ENCODE results near the gene CYFIP1. TPM values are rescaled to one million over a fixed set of nuclear protein-coding genes. Genes with fewer than 3 reads are reported as not detected.

The CYFIP1 gene
- polyA plus RNA-seq, 3 donors, result 90.9 to 100 (median 95.8) TPM

GRCh38 chr15:22907161-22907950 lies 72.8 kb downstream of the CYFIP1 start:
- DNase-seq (ENCODE audit: extremely low read depth in 1 of 11, low read depth in 9 of 11, low spot score in 4 of 11), result no peak

GRCh38 chr15:22904736-22905135 lies 75.4 kb downstream of the CYFIP1 start:
- no peak for DNase-seq (ENCODE audit: extremely low read depth in 1 of 11, low read depth in 9 of 11, low spot score in 4 of 11)

- no peak for DNase-seq (ENCODE audit: extremely low read depth in 1 of 11, low read depth in 9 of 11, low spot score in 4 of 11)
These were observed 76.1 kb downstream of the CYFIP1 start for GRCh38 chr15:22903961-22904534.

GRCh38 chr15:22903427-22903826 lies 76.7 kb downstream of the CYFIP1 start:
- DNase-seq (ENCODE audit: extremely low read depth in 1 of 11, low read depth in 9 of 11, low spot score in 4 of 11), result no peak

GRCh38 chr15:22902981-22903380 lies 77.2 kb downstream of the CYFIP1 start:
- DNase-seq (ENCODE audit: extremely low read depth in 1 of 11, low read depth in 9 of 11, low spot score in 4 of 11), result no peak

GRCh38 chr15:22902578-22902977 lies 77.6 kb downstream of the CYFIP1 start:
- DNase-seq (ENCODE audit: extremely low read depth in 1 of 11, low read depth in 9 of 11, low spot score in 4 of 11), result no peak

GRCh38 chr15:22902046-22902445 lies 78.1 kb downstream of the CYFIP1 start:
- DNase-seq (ENCODE audit: extremely low read depth in 1 of 11, low read depth in 9 of 11, low spot score in 4 of 11), result no peak

- no peak for DNase-seq (ENCODE audit: extremely low read depth in 1 of 11, low read depth in 9 of 11, low spot score in 4 of 11)
These were observed 84.5 kb downstream of the CYFIP1 start for GRCh38 chr15:22895465-22896190.

- DNase-seq (ENCODE audit: extremely low read depth in 1 of 11, low read depth in 9 of 11, low spot score in 4 of 11), result no peak
These were observed 86.3 kb downstream of the CYFIP1 start for GRCh38 chr15:22893881-22894280.

GRCh38 chr15:22893081-22893480 lies 87.1 kb downstream of the CYFIP1 start:
- no peak for DNase-seq (ENCODE audit: extremely low read depth in 1 of 11, low read depth in 9 of 11, low spot score in 4 of 11)

- no peak for DNase-seq (ENCODE audit: extremely low read depth in 1 of 11, low read depth in 9 of 11, low spot score in 4 of 11)
These were observed 87.8 kb downstream of the CYFIP1 start for GRCh38 chr15:22892333-22892732.

- DNase-seq (ENCODE audit: extremely low read depth in 1 of 11, low read depth in 9 of 11, low spot score in 4 of 11), result no peak
These were observed 88.5 kb downstream of the CYFIP1 start for GRCh38 chr15:22891426-22892210.

- no peak for DNase-seq (ENCODE audit: extremely low read depth in 1 of 11, low read depth in 9 of 11, low spot score in 4 of 11)
These were observed 89.9 kb downstream of the CYFIP1 start for GRCh38 chr15:22890296-22890695.

- DNase-seq (ENCODE audit: extremely low read depth in 1 of 11, low read depth in 9 of 11, low spot score in 4 of 11), result no peak
These were observed 90.9 kb downstream of the CYFIP1 start for GRCh38 chr15:22889146-22889818.

GRCh38 chr15:22888120-22888859 lies 91.9 kb downstream of the CYFIP1 start:
- no peak for DNase-seq (ENCODE audit: extremely low read depth in 1 of 11, low read depth in 9 of 11, low spot score in 4 of 11)

GRCh38 chr15:22887157-22887951 lies 92.8 kb downstream of the CYFIP1 start:
- no peak for DNase-seq (ENCODE audit: extremely low read depth in 1 of 11, low read depth in 9 of 11, low spot score in 4 of 11)

- no peak for DNase-seq (ENCODE audit: extremely low read depth in 1 of 11, low read depth in 9 of 11, low spot score in 4 of 11)
These were observed 95.0 kb downstream of the CYFIP1 start for GRCh38 chr15:22885120-22885519.

All from renal cortex interstitium (tissue), 11 donors.